HepG2 (cell line): ENCODE measurements around the gene LCE1A. TPM values are rescaled to one million over a fixed set of nuclear protein-coding genes. Genes with fewer than 3 reads are reported as not detected.

ENCODE experiments used
- ATAC-seq: fragments of 200-7000 bp; cut with Tn5 transposase; 3 replicates; pipeline ENCODE4 v1.9.1; 2020; ENCODE audit warnings: mild to moderate bottlenecking, moderate library complexity
- BruUV-seq: library from RNA; stranded (reverse); fragments of 400-500 nt; replicated peaks from 2 replicates; lab custom pipeline; 2021; lab: Mats Ljungman, UMichigan
- CTCF ChIA-PET: fragments of 300-600 bp; formaldehyde crosslinking; extraction: SDS; loops from one replicate; lab custom pipeline; 2021; ENCODE audit warnings: low total read pairs, inconsistent platforms, low intra/inter-chr PET ratio; lab: Yijun Ruan, JAX
- POLR2A ChIA-PET: fragments of 350-600 bp; sonication (Branson Sonifier 250); formaldehyde crosslinking; loops from one replicate; lab custom pipeline; 2020; ENCODE audit warnings: antibody characterized with exemption, inconsistent platforms; lab: Yijun Ruan, JAX
- DNase-seq: peaks from one replicate; pipeline ENCODE4 v3.0.0-alpha.2; 2015; ENCODE audit warnings: low spot score
- FAIRE-seq: peaks from 3 replicates; lab custom pipeline; 2011; peaks lifted over from hg19 to GRCh38; lab: Jason Lieb, UNC
- H2AFZ ChIP-seq: one replicate; pipeline ENCODE4 v1.6.1; 2011; ENCODE audit warnings: low read length, inconsistent platforms
- H3K27ac ChIP-seq: fragments of 300-600 bp; 3 replicates; pipeline ENCODE4 v1.8.0; 2011; ENCODE audit warnings: mixed run types, mild to moderate bottlenecking, mixed read lengths, low read length, inconsistent platforms; ENCODE audit not compliant: insufficient read depth; ENCODE audit errors: extremely low read length
- H3K27me3 ChIP-seq, 2 experiments: fragments of 200-600 bp in 1 of 2; 2 replicates in 1 of 2; 3 replicates in 1 of 2; pipeline versions ENCODE4 v1.6.0 to v1.8.0; 2011; ENCODE audit warnings: low read length in 2 of 2, mild to moderate bottlenecking in 2 of 2, moderate library complexity in 2 of 2, inconsistent platforms in 1 of 2; ENCODE audit not compliant: insufficient read depth in 2 of 2, control insufficient read depth in 1 of 2
- H3K36me3 ChIP-seq, 2 experiments: fragments of 200-600 bp in 1 of 2; replicated peaks in 1 of 2; 2 replicates in 1 of 2; 3 replicates in 1 of 2; pipeline versions ENCODE4 v1.5.1 to v1.8.0; 2011; ENCODE audit warnings: low read length in 2 of 2, inconsistent platforms in 1 of 2; ENCODE audit not compliant: insufficient read depth in 2 of 2, control insufficient read depth in 1 of 2
- H3K4me1 ChIP-seq: 2 replicates; pipeline ENCODE4 v1.5.1; 2012; ENCODE audit warnings: low read length, inconsistent platforms; ENCODE audit not compliant: insufficient read depth
- H3K4me2 ChIP-seq: 2 replicates; pipeline ENCODE4 v1.6.0; 2011; ENCODE audit warnings: low read depth, low read length, inconsistent platforms
- H3K4me3 ChIP-seq, 3 experiments: fragments of 200-600 bp in 1 of 3; sonication (generic), shearing (Covaris generic) in 1 of 3; replicated peaks in 1 of 3; 2 replicates each; pipeline ENCODE4 v1.5.1; 2011 to 2016; ENCODE audit warnings: low read length in 3 of 3, inconsistent platforms in 2 of 3, low read depth in 2 of 3, mild to moderate bottlenecking in 2 of 3, control low read depth in 1 of 3, mixed read lengths in 1 of 3; ENCODE audit not compliant: insufficient read depth in 1 of 3
- H3K79me2 ChIP-seq: one replicate; pipeline ENCODE4 v1.6.1; 2011; ENCODE audit warnings: low read length, inconsistent platforms; ENCODE audit not compliant: insufficient read depth
- H3K9ac ChIP-seq: 2 replicates; pipeline ENCODE4 v1.6.0; 2011; ENCODE audit warnings: mild to moderate bottlenecking, low read depth, low read length, inconsistent platforms; ENCODE audit not compliant: insufficient read depth
- H3K9me3 ChIP-seq: 2 replicates; pipeline ENCODE4 v1.5.1; 2012; ENCODE audit warnings: mild to moderate bottlenecking, low read length
- H4K20me1 ChIP-seq: 2 replicates; pipeline ENCODE4 v1.6.0; 2011; ENCODE audit warnings: inconsistent platforms, mild to moderate bottlenecking, low read length, moderate library complexity; ENCODE audit not compliant: insufficient read depth
- HDAC1 ChIP-seq: sonication (generic); formaldehyde crosslinking; IDR thresholded peaks from 2 replicates; pipeline ENCODE4 v1.5.1; 2020; ENCODE audit warnings: mild to moderate bottlenecking, missing genetic modification reagents
- HNF4A ChIP-seq: sonication (generic); formaldehyde crosslinking; IDR thresholded peaks from 2 replicates; pipeline ENCODE4 v1.4.0; 2020; ENCODE audit warnings: missing genetic modification reagents
- KDM1A ChIP-seq: IDR thresholded peaks from 2 replicates; pipeline ENCODE4 v1.6.1; 2016; ENCODE audit warnings: missing compliant biosample characterization
- SMARCC2 ChIP-seq: fragments of 450-650 bp; IDR thresholded peaks from 2 replicates; pipeline ENCODE4 v1.6.1; 2017; ENCODE audit warnings: antibody characterized with exemption, mild to moderate bottlenecking
- WGBS: methylation state at CpG from one replicate; pipeline ENCODE4 v1.1.6; 2017; ENCODE audit warnings: low lambda C conversion rate; 5-methylcytosine and 5-hydroxymethylcytosine counted together
- in situ Hi-C: cut with HindIII; loops from 2 replicates; pipeline ENCODE4 v1.10.0; 2017; ENCODE audit warnings: low pct_unique_long_range_greater_than_20kb; ENCODE audit not compliant: extremely low pct_ligation_motif_present
- intact Hi-C: fragments of 100-400 bp; cut with micrococcal nuclease; formaldehyde crosslinking; loops from one replicate; pipeline ENCODE4 v1.10.0; 2022; ENCODE audit not compliant: unreplicated experiment
- polyA plus RNA-seq, 8 experiments: library from polyadenylated mRNA; depleted of rRNA in 3 of 8; stranded (reverse) in 7 of 8; unstranded in 1 of 8; fragments of >200 nt; fragmentation: Illumina TruSeq in 4 of 8; extraction: Trizol in 4 of 8; gene quantifications; 2 replicates each; pipeline versions ENCODE4 v1.2.1 to v1.2.3, GENCODE V29; 2011 to 2016; ENCODE audit warnings: low read depth in 4 of 8, missing spikeins in 1 of 8, mixed read lengths in 1 of 8; ENCODE audit not compliant: insufficient read depth in 1 of 8
- total RNA-seq, 5 experiments: library from RNA; depleted of rRNA; stranded (reverse); fragments of >200 nt; fragmentation: Illumina TruSeq; extraction: Trizol; gene quantifications; 2 replicates each; pipeline ENCODE4 v1.2.3, GENCODE V29; 2016; ENCODE audit warnings: low read depth in 1 of 5
- TF ChIP-seq, protein P1 (sequence below), 2 experiments: sonication (generic) in 1 of 2; formaldehyde crosslinking in 1 of 2; IDR thresholded peaks; 2 replicates each; pipeline versions ENCODE4 v1.5.1 to v1.6.1; 2011 to 2020; ENCODE audit warnings: borderline replicate concordance in 1 of 2, low read depth in 1 of 2, low read length in 1 of 2, mild to moderate bottlenecking in 1 of 2, missing genetic modification reagents in 1 of 2, moderate library complexity in 1 of 2

LCE1A gene
- total and polyA plus RNA-seq, 2 of the 13 experiments (the other 11 are each of a cell fraction or from before 2014, with no cell fraction given) = not detected

DNA sequence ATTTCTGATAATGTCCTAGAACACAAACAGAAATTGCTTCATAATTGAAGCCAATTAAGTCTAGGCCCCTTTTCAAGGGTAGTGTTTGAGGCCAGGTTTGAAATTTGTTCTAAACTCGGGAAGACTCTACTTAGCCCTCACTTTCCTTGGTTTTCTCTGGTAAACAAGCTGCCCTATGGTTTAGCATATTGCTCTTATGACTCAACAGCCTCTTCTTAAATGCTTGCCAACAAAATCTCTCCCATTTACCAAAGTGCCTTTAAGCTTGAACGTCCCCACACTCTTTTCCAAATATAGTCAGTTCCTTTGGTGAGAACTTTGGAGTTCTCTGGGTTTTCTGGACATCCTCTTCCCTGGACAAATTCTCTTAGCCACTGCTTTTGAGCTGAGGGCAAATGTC, 9.6 kb downstream of the LCE1A start (continued):
- TF ChIP-seq KDM1A (CRISPR knock-in tag) = no peak
- no peak for TF ChIP-seq HDAC1 (CRISPR knock-in tag)
- no peak for TF ChIP-seq HNF4A (CRISPR knock-in tag)

DNA sequence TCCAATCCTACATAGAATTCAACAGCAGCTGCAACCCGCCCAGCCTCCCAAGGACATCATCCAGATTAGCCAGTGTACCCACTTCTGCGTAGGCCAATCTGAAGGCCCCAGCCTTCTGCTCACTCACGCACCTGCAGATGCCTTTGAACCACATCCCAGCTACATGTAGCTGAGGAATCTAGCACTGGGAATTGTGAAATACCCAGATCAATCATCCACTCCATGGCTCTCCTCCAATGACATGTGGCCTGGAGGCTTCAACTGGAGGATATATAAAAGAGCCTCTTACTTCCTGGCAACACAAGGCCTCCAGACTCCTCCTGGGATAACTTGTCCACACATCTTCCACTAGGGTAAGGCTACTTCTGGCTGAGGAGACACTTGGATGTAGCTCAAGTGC, 15.3 kb downstream of the LCE1A start, which contains the start of gene LCE6A:
Gene LCE6A (plus strand): TSS at position 301 of the 400 bp plus-strand sequence. CDS start 665 bp downstream, outside the sequence.
- Histone ChIP-seq H3K4me3 (no peak within 1 kb of the TSS), H3K27me3 (no peaks in the 10 kb centered on the region; a peak in 1 of 5 replicates), H3K4me2 (no peak within 1 kb of the TSS), H2AFZ (no peak within 1 kb of the TSS), H4K20me1 (no peaks in the 10 kb centered on the region), H3K36me3 (no peaks in the 10 kb centered on the region), H3K9ac (no peak within 1 kb of the TSS), H3K9me3 (no peaks in the 10 kb centered on the region), H3K27ac (no peak within 1 kb of the TSS), H3K4me1 (no peaks in the 10 kb centered on the region), H3K79me2 (no peaks in the 10 kb centered on the region)
- TF ChIP-seq SMARCC2 = no peak
- TF ChIP-seq, protein P1, sequence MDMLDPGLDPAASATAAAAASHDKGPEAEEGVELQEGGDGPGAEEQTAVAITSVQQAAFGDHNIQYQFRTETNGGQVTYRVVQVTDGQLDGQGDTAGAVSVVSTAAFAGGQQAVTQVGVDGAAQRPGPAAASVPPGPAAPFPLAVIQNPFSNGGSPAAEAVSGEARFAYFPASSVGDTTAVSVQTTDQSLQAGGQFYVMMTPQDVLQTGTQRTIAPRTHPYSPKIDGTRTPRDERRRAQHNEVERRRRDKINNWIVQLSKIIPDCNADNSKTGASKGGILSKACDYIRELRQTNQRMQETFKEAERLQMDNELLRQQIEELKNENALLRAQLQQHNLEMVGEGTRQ (IDR thresholded peaks at IDR 0.05; ENCODE audit: low read depth, low read length) = no peak
- TF ChIP-seq, protein P1 (CRISPR knock-in tag; IDR thresholded peaks at IDR 0.05; ENCODE audit: borderline replicate concordance) = no peak
- no peak for FAIRE-seq
- in situ Hi-C loops (no loop called here), intact Hi-C loops (no loop called here)
- ChIA-PET CTCF (no interaction called here), POLR2A (no interaction called here)
- WGBS = 20% methylated on average over 1 of the region's 3 CpGs
- BruUV-seq = no TSS peak
- no peak for DNase-seq
- ATAC-seq = no peak
